Fibroblast of the aortic adventitia (primary cell): ENCODE data around the gene PTOV1. TPM values are rescaled to one million over a fixed set of nuclear protein-coding genes. Genes with fewer than 3 reads are reported as not detected.
A peak's percentile ranks its signal among the peaks of the same experiment; 100 is the strongest.

Source experiments
- DNase-seq: peaks from one replicate; pipeline ENCODE4 v3.0.0-alpha.2; 2010; ENCODE audit warnings: low read depth
- H3K4me3 ChIP-seq: 2 replicates; pipeline ENCODE4 v1.5.1; 2011; ENCODE audit warnings: low read depth, mild to moderate bottlenecking, control low read depth, low read length, moderate library complexity
- CTCF ChIP-seq: IDR thresholded peaks from 2 replicates; pipeline ENCODE4 v1.5.1; 2011; ENCODE audit warnings: mild to moderate bottlenecking, low read length, control low read depth, inconsistent platforms; ENCODE audit not compliant: insufficient read depth
- total RNA-seq: library from RNA; depleted of rRNA; stranded (reverse); fragments of >200 nt; gene quantifications from 2 replicates; pipeline ENCODE4 v1.2.3, GENCODE V29; 2012; ENCODE audit warnings: low replicate concordance

The PTOV1 gene
- total RNA-seq, 1 donor: 46.2 TPM

DNA sequence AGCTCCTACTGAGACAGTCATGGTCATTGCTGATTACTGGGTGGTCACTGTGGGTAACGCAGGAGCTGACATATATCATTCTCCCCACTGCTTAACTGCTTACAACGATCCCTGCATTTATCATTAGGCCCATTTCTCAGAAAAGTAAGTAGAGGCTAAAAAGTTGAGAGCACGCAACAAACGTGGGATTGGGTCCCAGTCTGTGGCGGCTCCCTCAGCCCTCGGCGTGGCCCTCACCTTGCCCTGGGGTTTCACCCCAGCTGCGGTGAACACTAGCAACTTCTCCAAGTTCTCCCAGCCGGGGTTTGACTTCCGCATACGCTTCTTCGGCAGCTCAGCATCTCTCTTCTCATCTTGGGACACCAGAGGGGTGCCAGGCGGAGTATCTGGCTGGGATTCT lies 13.9 kb downstream of the PTOV1 start:
- no peak for DNase-seq
- H3K4me3 ChIP-seq: peak overlapping the region; percentile 25
- no peak for TF ChIP-seq CTCF

DNA sequence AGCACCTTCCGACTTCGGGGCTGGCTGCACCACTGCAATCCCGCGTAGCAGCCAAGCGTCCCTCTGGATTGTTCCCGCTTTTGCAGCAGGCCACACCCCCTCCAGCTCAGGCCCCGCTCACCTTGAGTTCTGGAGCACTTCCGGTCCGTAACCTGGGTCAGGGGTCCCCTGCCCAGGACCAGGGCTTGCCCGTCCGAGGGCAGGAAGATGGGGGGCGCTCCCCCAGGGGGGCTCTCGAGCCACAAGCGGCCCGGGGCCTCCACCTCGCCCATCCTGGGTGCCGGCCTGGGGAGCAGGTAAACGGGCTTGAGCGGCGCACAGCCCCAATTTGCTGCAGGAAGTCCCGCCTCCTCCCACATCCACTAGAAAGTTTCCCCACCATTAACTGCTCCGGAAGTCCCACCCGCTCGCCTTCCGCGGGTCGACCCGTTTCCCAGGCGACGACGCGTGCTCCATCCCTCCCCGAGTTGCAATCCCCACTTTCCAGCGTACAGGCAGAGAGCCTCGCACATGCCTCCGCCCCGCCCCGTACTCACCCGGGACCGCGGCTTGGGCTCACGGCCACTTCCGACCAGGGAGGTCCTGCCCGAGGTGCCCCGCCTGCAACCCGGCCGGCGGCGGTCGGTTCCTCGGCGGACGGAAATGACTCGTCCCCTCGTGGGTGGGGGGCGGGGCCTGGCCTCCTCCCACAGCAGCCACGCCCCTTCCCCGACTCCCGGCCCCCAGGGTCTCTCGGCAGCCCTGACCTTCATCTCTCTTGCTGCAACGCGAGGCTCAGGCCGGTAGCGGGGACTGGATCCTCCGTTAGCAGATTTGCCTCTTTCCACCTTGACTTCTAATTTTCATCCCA lies 16.2 kb downstream of the PTOV1 start, which contains the start of gene PNKP:
PNKP (minus strand) TSS at position 644 of the 850 bp plus-strand sequence; CDS start at position 272, 372 bp downstream.
- DNase-seq: peak; percentile 90
- H3K4me3 ChIP-seq: peak within 1 kb of the TSS; percentile 93
- no peak for TF ChIP-seq CTCF

DNA sequence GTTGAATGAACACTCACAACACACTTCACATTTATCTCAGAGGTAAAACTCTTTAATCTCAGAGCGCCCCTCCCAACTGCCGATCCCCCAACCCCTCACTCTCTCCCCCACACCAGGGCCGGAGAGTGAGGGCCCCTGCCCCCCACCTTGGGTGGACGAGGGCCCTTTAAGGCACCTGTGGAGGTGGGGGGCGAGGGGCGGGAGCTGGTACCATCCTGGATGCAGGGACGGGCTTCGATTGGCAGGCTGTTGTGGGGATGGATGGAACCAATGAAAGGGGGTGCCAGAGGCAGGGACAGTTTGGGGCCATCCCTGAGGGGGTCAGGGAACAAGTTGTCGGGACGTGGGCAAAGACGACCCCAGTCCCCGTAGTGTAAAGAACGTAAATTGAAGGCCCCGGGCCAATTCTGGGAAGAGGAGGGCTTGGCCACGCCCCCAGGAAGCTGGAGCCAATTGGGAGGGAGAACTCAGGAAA lies 18.1 kb downstream of the PTOV1 start:
- no peak for DNase-seq
- no peak for TF ChIP-seq CTCF
- H3K4me3 ChIP-seq: peak overlapping the region; percentile 58

- peak; percentile 2 for TF ChIP-seq CTCF
- H3K4me3 ChIP-seq: peak overlapping the region; percentile 66
- peak; percentile 100 for DNase-seq
These were observed 18.7 kb downstream of the PTOV1 start for GRCh38 chr19:49869484-49870308.

DNA sequence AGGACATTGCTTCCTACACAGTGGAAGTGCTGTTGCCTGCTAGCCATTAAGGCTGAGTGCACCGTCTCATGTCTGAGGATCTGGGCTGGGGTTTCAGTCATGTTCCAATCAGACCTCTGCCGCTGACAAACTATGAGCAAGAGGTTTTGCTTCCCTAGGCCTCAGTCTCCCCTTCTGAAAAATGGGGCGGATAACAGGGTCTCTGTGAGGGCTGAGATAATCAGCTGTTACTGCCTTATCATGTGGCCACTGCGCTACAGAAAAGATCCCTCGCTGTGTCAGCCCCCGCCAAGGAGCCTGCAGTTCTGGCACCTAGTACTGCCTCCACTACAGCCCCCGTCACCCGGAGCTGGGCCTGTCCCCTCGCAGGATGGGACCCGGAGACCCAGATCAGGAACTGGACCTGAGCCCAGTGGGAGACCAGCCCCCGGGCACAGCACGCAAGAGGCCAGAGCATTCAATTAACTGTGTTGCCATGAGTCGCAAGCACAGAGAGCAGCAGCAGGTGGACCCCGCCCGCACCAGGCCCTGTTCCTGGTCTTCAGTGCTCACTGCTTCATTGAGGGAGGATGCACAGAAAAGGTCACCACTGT lies 19.4 kb downstream of the PTOV1 start:
- TF ChIP-seq CTCF: no peak
- peak overlapping the region; percentile 66 for H3K4me3 ChIP-seq
- DNase-seq: no peak

DNA sequence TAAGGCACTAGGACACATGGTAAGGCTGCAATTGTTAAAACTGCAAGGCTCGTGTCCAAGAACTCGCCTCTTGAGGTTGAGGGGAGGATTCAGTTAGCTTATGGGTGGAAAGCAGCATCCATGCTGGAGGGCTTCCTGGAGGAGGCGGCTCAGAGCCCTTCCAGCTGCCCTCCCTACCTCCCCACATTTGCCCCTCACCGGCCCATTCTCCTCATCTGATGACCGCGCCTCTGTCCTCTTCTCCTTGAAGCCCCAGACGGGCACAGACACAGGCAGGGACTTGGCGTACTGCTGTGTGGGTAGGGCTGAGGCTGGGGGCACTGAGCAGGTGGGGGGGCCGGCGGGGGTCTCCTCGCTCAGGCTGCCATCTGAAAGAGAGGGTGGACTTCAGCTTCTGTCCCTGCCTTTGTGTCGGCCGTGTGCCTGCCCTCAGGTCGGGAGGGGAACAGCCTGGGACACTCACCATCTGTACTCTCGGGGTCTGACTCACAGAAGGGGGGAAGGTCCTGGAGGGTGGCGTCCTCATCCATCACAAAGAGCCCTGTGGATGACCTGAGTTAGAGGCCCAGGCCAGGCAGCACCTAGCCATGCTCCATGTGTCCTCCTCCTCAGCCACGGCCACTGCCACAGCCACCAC lies 20.5 kb downstream of the PTOV1 start:
- no peak for TF ChIP-seq CTCF
- H3K4me3 ChIP-seq: no peak overlapping the region
- no peak for DNase-seq
